T-helper 22 cell (primary cell): ENCODE results near the gene WFDC2.

Experiments used
- DNase-seq: peaks from one replicate; pipeline ENCODE4 v3.0.0-alpha.2; 2020; ENCODE audit warnings: low read depth

WFDC2 gene, protein sequence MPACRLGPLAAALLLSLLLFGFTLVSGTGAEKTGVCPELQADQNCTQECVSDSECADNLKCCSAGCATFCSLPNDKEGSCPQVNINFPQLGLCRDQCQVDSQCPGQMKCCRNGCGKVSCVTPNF

GRCh38 chr20:45469336-45470261 lies at the start of gene WFDC2:
Gene WFDC2, plus strand, starts transcription at chr20:45469753. Its CDS starts 29 bp downstream, at chr20:45469782.
- no peak for DNase-seq

GRCh38 chr20:45420125-45420524 lies 49.4 kb upstream of the WFDC2 start:
- no peak for DNase-seq

- DNase-seq = no peak
Observed at GRCh38 chr20:45423700-45424099, 45.9 kb upstream of the WFDC2 start.

GRCh38 chr20:45425561-45425960 lies 44.0 kb upstream of the WFDC2 start:
- DNase-seq = no peak

GRCh38 chr20:45426320-45427016 lies 43.1 kb upstream of the WFDC2 start:
- no peak for DNase-seq

DNA sequence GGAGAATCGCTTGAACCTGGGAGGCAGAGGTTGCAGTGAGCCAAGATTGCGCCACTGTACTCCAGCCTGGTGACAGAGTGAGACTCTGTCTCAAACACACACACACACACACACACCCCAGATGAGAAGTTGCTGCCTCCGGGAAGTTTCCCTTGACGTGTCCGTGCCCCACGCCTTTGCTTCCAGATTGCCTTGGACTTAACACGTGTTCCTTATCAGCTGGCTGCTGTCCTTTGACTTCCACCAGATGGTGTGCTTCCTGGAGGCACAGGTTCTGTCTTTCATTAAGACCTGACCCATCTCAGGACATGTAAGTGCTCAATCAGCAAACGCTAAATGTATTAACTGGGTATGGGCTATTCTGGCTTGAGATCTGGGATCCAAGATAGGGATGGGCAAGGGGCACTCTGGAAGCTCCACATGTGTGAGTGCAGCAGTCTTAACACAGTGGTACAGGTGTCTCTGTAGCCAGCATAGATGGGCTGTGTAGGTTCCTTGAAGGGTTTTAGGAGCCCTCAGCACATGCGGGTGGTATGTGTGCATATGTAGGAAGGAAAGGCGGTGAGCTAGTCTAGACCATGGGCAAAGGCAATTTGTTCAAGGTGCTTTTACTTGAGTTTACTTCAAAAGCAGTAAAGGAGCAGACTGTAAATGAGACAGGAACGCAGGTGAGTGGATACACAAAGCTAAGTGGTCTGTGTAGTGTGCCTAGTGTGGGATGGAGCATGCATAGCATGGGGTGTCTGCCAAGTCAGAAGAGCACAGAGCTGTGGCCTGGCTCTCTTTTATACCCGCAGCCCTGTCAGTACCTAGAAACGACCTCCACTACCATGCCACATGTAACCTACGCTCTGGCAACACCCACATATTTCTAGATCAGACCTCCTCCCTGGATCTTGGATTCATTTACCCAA lies 42.1 kb upstream of the WFDC2 start:
- no peak for DNase-seq

DNA sequence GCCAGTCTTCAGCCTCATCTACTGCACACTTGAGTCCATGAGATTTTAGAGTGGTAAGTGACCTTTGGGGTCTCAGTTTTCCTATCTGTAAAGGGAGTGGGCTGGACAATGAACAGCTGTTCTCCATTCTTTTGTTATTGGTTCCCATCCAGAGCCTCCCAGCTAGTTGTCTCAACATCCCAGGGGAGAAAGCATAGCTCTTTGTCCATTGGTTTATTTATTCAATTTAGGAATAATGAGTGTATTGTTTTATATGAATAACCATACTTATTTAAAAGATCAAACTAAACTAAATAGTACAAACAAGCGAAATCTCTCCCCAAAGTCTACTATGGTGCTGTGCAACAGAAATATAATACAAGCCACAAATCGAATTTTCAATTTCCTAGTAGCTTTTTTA lies 39.9 kb upstream of the WFDC2 start:
- no peak for DNase-seq

DNA sequence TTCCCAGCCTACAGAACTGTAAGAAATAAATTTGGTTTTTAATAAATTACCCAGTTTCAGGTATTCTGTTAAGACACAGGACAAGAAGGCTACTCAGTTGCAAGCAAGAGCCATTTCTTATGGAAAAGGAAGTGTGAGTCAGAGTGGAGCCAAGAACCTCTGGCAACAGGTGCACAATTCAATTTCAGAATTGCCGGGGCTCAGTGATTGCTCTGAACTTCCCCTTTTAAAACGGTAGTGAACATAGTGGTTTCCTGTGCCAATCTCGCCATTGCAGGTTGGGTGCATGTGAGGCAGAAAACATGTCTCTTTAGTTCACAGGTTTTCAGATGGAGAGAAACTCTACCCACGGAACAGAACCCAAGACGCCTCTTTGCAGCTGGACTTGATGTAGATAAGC lies 37.3 kb upstream of the WFDC2 start:
- no peak for DNase-seq

- DNase-seq = no peak
Observed at GRCh38 chr20:45433316-45433715, 36.2 kb upstream of the WFDC2 start.

DNA sequence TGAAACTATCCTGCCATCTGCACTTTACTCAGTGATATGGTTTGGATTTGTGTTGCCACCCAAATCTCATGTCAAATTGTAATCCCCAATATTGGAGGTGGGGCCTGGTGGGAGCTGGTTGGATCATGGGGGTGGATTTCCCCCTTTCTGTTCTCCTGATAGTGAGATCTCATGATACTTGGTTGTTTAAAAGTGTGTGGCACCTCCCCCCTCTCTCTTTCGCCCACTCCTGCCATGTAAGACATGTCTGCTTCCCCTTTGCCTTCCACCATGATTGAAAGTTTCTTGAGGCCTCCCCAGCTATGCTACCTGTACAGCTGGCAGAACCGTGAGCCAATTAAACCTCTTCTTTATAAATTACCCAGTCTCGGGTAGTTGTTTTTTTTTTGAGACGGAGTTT lies 35.6 kb upstream of the WFDC2 start:
- no peak for DNase-seq

DNA sequence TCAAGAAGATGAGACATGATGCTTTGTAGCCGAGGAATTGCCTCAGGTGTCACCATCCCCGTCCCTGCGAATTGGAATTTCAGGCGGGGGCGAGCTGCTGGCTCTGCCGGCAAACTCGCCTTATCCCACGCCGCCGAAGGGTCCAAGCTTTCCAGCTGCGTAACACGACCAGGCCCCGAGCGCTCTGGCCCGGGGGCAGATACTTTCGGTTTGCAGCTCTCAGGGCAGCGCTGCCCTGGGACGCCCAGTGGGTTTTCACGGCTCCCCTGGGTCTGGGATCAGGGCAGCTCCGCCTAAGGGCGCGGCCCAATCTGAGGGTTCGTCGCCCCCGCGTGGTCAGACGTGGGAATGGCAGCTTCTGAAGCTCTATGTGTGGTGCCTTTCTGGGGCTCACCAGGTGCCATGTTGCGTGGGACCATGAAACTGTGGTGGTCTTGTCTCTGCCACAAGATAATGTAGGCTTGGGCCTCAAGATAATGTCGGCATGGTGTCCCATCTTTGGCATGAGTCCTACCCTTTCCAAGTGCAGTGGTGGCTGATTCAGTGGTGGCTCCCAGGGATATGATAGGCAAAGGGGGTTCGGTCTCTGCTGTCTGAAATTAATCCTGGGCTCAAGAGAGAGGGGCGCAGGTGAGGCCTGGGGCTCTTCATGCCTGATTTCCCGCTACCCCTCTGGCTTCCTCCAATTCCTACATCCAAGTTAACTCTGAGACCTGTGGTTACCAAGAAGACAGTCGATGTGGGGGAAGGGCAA lies 32.6 kb upstream of the WFDC2 start:
- peak; percentile 62 for DNase-seq

DNA sequence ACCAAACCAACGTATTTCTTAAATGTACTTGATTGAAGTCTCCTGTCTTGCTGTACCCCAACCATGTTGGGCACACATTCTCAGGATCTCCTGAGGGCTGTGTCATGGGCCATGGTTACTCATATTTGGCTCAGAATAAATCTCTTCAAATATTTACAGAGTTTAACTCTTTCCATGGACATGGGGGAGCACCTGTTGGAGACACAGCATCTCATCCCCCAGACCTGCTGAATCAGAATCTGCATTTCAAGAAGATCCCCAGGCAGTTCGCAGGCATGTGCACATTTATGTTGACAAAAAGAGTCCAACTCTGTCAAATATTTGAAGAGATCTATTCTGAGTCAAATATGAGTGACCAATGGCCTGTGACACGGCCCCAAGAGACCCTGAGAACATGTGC lies 29.1 kb upstream of the WFDC2 start:
- no peak for DNase-seq

DNA sequence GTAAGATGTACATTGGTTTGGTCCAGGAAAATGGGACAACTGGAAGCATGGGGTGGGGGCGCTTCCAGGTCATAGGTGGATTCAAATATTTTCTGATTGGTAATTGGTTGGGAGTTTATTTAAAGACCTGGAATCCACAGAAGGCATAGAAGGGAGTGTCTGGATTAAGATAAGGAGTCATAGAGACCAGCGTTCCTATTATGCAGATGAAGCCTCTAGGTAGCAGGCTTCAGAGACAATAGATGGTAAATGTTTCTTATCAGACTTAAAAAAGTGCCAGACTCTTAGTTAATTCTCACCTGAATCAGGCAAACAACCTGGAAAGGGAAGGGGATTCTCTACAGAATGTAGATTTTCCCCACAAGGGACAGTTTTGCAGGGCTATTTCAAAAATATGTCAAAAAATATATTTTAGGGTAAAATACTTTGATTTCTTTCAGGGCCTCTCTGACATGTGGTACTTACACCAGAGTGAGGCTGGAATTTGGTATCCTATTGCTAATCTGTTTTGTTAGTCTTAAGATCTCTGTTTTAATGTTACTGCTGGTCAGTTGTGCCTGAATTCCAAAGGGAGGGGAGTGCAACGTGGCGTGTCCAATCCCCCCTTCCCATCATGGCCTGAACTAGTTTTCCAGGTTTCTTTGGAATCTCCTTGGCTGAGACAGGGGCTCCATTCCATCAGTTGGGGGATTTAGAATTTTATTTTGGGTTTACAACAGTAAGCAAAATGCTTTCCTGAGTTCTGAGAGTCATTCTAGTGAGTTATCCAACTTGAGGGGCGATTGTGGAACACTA lies 28.5 kb upstream of the WFDC2 start:
- DNase-seq = no peak

DNA sequence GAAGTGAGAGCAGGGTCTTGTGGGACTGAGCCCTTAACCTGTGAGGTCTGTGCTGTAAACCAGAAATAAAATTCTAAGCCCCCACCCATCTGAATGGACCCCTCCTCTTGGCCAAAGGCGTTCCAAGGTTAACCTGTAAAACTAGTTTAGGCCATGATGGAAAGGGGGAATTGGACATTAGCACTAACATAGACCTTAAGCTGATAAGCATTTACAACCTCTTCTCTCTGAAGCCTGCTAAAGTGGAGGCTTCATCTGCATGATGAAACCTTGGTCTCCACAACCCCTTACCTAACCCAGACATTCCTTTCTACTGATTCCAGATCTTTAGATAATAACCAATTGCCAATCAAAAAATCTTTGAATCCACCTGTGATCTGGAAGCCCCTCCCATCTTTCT lies 27.8 kb upstream of the WFDC2 start:
- no peak for DNase-seq

DNA sequence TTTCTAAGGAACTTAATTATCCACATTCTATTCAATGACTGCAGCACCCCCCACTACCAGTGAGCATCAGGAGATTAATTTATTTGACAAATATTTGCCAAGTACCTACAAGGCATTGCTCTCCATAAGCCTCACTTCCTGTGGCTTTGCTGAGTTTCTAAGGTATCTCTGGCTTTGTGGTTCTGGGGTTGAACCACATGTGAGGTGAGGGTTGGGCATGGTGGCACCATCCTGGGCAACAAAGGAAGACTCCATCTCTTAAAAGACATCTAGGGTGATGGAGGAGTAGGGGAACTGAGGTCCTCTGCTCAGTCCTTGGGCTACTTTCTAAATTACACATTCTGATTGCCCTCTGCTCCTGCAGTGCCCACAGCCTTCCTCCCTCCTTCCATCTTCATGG lies 25.5 kb upstream of the WFDC2 start:
- peak; percentile 14 for DNase-seq

- DNase-seq = no peak
Observed at GRCh38 chr20:45445805-45446562, 23.6 kb upstream of the WFDC2 start.

- no peak for DNase-seq
Observed at GRCh38 chr20:45448270-45448669, 21.3 kb upstream of the WFDC2 start.

- no peak for DNase-seq
Observed at GRCh38 chr20:45449528-45449927, 20.0 kb upstream of the WFDC2 start.

DNA sequence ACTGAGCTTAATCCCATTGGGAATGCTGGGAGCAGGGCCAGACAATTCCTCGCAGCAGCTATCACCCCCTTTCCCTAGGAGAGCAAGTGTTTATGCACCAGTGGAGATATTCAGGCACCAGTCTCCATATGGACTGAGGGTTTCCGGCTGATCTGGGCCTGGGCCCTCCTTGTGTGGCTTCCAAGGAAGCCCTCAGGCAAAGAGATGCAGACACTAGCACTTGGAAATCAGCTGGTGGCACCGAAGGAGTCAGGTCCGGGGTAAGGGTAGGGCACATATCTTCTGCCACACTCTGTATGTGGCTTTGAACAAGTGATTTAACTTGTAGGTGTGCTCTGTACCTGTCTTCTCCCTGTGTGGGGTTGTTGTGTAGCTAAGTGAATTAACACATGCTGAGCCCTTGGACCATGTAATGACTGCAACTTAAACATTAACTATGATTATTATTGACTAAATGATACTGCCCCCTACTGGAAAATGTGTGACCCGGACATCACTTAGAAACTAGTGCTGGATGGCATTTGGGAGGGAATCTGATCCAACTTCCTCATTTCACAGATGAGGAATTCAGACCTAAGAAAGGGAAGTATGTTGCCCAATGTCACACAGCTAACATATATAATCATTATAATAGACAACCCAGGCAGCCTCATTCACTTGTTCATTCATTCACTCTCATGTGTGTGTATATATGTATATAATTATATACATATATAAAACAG lies 19.3 kb upstream of the WFDC2 start:
- DNase-seq = no peak
